GM19468 (cell line): ENCODE measurements around the gene NSMCE1.

Experiments
- ATAC-seq: cut with Tn5 transposase; IDR thresholded peaks from one replicate; pipeline ENCODE4 v1.9.1; 2021; ENCODE audit warnings: mild to moderate bottlenecking, moderate library complexity, moderate number of reproducible peaks; ENCODE audit not compliant: unreplicated experiment; ENCODE audit errors: extremely low read depth

The NSMCE1 gene

GRCh38 chr16:27199736-27200135 lies 68.8 kb downstream of the NSMCE1 start:
- no peak for ATAC-seq

- no peak for ATAC-seq
These were observed 69.4 kb downstream of the NSMCE1 start for GRCh38 chr16:27199235-27199586.

GRCh38 chr16:27198451-27199234 lies 69.9 kb downstream of the NSMCE1 start:
- ATAC-seq, result no peak

GRCh38 chr16:27197004-27197403 lies 71.6 kb downstream of the NSMCE1 start:
- ATAC-seq, result no peak

GRCh38 chr16:27195941-27196595 lies 72.5 kb downstream of the NSMCE1 start:
- no peak for ATAC-seq

- ATAC-seq, result no peak
These were observed 73.4 kb downstream of the NSMCE1 start for GRCh38 chr16:27195076-27195741.

GRCh38 chr16:27193300-27193990 lies 75.1 kb downstream of the NSMCE1 start:
- ATAC-seq, result no peak

GRCh38 chr16:27191352-27191924 lies 77.1 kb downstream of the NSMCE1 start:
- no peak for ATAC-seq

GRCh38 chr16:27190316-27190871 lies 78.2 kb downstream of the NSMCE1 start:
- no peak for ATAC-seq

GRCh38 chr16:27189335-27189972 lies 79.1 kb downstream of the NSMCE1 start:
- no peak for ATAC-seq

GRCh38 chr16:27188633-27189032 lies 79.9 kb downstream of the NSMCE1 start:
- ATAC-seq, result no peak

- no peak for ATAC-seq
These were observed 82.8 kb downstream of the NSMCE1 start for GRCh38 chr16:27185776-27186130.

- no peak for ATAC-seq
These were observed 85.6 kb downstream of the NSMCE1 start for GRCh38 chr16:27182906-27183405.

GRCh38 chr16:27181019-27181790 lies 87.4 kb downstream of the NSMCE1 start:
- ATAC-seq, result no peak

GRCh38 chr16:27179500-27180072 lies 89.0 kb downstream of the NSMCE1 start:
- no peak for ATAC-seq

GRCh38 chr16:27177031-27177774 lies 91.4 kb downstream of the NSMCE1 start:
- no peak for ATAC-seq

GRCh38 chr16:27175888-27176287 lies 92.7 kb downstream of the NSMCE1 start:
- no peak for ATAC-seq
